Neuron (in vitro differentiated cells): ENCODE results near the gene SLC25A48.

ENCODE experiments used
- H2AFZ ChIP-seq: one replicate; pipeline ENCODE4 v1.6.1; 2013; ENCODE audit warnings: low read depth, mild to moderate bottlenecking, inconsistent platforms, low read length, moderate library complexity
- H3K27me3 ChIP-seq: one replicate; pipeline ENCODE4 v1.6.1; 2013; ENCODE audit warnings: low read length; ENCODE audit not compliant: insufficient read depth
- H3K36me3 ChIP-seq: one replicate; pipeline ENCODE4 v1.6.1; 2013; ENCODE audit warnings: low read length; ENCODE audit not compliant: insufficient read depth
- H3K4me1 ChIP-seq: one replicate; pipeline ENCODE4 v1.6.1; 2013; ENCODE audit warnings: low read length; ENCODE audit not compliant: insufficient read depth
- H3K4me3 ChIP-seq: 2 replicates; pipeline ENCODE4 v1.5.1; 2013; ENCODE audit warnings: mild to moderate bottlenecking, low read length, moderate library complexity
- H3K9me3 ChIP-seq: one replicate; pipeline ENCODE4 v1.6.1; 2013; ENCODE audit warnings: low read length

SLC25A48 gene

GRCh38 chr5:135869276-135869675, 34.8 kb downstream of the SLC25A48 start:
- Histone ChIP-seq H3K27me3 (no peaks in the 10 kb centered on the region), H2AFZ (no peak overlapping the region), H3K9me3 (no peaks in the 10 kb centered on the region), H3K4me1 (peaks cover 9% of the 10 kb centered on the region), H3K36me3 (no peaks in the 10 kb centered on the region), H3K4me3 (no peak overlapping the region)

GRCh38 chr5:135869935-135870334, 35.5 kb downstream of the SLC25A48 start:
- Histone ChIP-seq H3K4me1 (peaks cover 9% of the 10 kb centered on the region), H2AFZ (no peak overlapping the region), H3K4me3 (no peak overlapping the region), H3K9me3 (no peaks in the 10 kb centered on the region), H3K36me3 (no peaks in the 10 kb centered on the region), H3K27me3 (no peaks in the 10 kb centered on the region)

GRCh38 chr5:135871268-135871915, 36.9 kb downstream of the SLC25A48 start:
- H3K4me3 ChIP-seq, result no peak overlapping the region
- peaks cover 3% of the 10 kb centered on the region for H3K4me1 ChIP-seq

GRCh38 chr5:135873831-135874230, 39.4 kb downstream of the SLC25A48 start:
- H3K36me3 ChIP-seq, result no peaks in the 10 kb centered on the region

More at GRCh38 chr5:135871268-135871915, 36.9 kb downstream of the SLC25A48 start:
- no peak overlapping the region for H2AFZ ChIP-seq
- H3K9me3 ChIP-seq, result no peaks in the 10 kb centered on the region
- no peaks in the 10 kb centered on the region for H3K27me3 ChIP-seq
- no peaks in the 10 kb centered on the region for H3K36me3 ChIP-seq

GRCh38 chr5:135874461-135874860, 40.0 kb downstream of the SLC25A48 start:
- H3K4me1 ChIP-seq, result no peaks in the 10 kb centered on the region
- H2AFZ ChIP-seq, result no peak overlapping the region
- H3K36me3 ChIP-seq, result no peaks in the 10 kb centered on the region
- no peaks in the 10 kb centered on the region for H3K9me3 ChIP-seq
- no peaks in the 10 kb centered on the region for H3K27me3 ChIP-seq
- H3K4me3 ChIP-seq, result no peak overlapping the region

More at GRCh38 chr5:135873831-135874230, 39.4 kb downstream of the SLC25A48 start:
- Histone ChIP-seq H3K4me1 (no peaks in the 10 kb centered on the region), H3K27me3 (no peaks in the 10 kb centered on the region), H3K4me3 (no peak overlapping the region), H3K9me3 (no peaks in the 10 kb centered on the region), H2AFZ (no peak overlapping the region)

- H3K4me3 ChIP-seq, result no peak overlapping the region
- no peaks in the 10 kb centered on the region for H3K4me1 ChIP-seq
- H3K9me3 ChIP-seq, result no peaks in the 10 kb centered on the region
- H3K27me3 ChIP-seq, result no peaks in the 10 kb centered on the region
- H2AFZ ChIP-seq, result no peak overlapping the region
- no peaks in the 10 kb centered on the region for H3K36me3 ChIP-seq
These were observed 41.1 kb downstream of the SLC25A48 start for GRCh38 chr5:135875567-135875966.

- no peak overlapping the region for H3K4me3 ChIP-seq
- H3K9me3 ChIP-seq, result no peaks in the 10 kb centered on the region
- H3K36me3 ChIP-seq, result no peaks in the 10 kb centered on the region
- no peak overlapping the region for H2AFZ ChIP-seq
- no peaks in the 10 kb centered on the region for H3K4me1 ChIP-seq
- no peaks in the 10 kb centered on the region for H3K27me3 ChIP-seq
These were observed 41.7 kb downstream of the SLC25A48 start for GRCh38 chr5:135876146-135876545.

- no peaks in the 10 kb centered on the region for H3K9me3 ChIP-seq
- no peak overlapping the region for H2AFZ ChIP-seq
- H3K4me3 ChIP-seq, result no peak overlapping the region
- no peaks in the 10 kb centered on the region for H3K36me3 ChIP-seq
- no peaks in the 10 kb centered on the region for H3K4me1 ChIP-seq
- H3K27me3 ChIP-seq, result no peaks in the 10 kb centered on the region
These were observed 43.2 kb downstream of the SLC25A48 start for GRCh38 chr5:135877570-135878155.

- Histone ChIP-seq H3K9me3 (no peaks in the 10 kb centered on the region), H2AFZ (no peak overlapping the region), H3K4me3 (no peak overlapping the region), H3K27me3 (no peaks in the 10 kb centered on the region), H3K36me3 (no peaks in the 10 kb centered on the region), H3K4me1 (no peaks in the 10 kb centered on the region)
These were observed 43.7 kb downstream of the SLC25A48 start for GRCh38 chr5:135878156-135878620.

GRCh38 chr5:135879591-135879990, 45.1 kb downstream of the SLC25A48 start:
- Histone ChIP-seq H3K36me3 (no peaks in the 10 kb centered on the region), H3K9me3 (no peaks in the 10 kb centered on the region), H3K4me3 (no peak overlapping the region), H3K27me3 (no peaks in the 10 kb centered on the region), H3K4me1 (no peaks in the 10 kb centered on the region), H2AFZ (no peak overlapping the region)

- no peak overlapping the region for H3K4me3 ChIP-seq
- no peaks in the 10 kb centered on the region for H3K9me3 ChIP-seq
- H3K4me1 ChIP-seq, result no peaks in the 10 kb centered on the region
- H3K36me3 ChIP-seq, result no peaks in the 10 kb centered on the region
- no peaks in the 10 kb centered on the region for H3K27me3 ChIP-seq
- H2AFZ ChIP-seq, result no peak overlapping the region
These were observed 45.8 kb downstream of the SLC25A48 start for GRCh38 chr5:135880278-135880677.

GRCh38 chr5:135880801-135881200, 46.3 kb downstream of the SLC25A48 start:
- H3K4me1 ChIP-seq, result no peaks in the 10 kb centered on the region
- no peaks in the 10 kb centered on the region for H3K9me3 ChIP-seq
- H3K27me3 ChIP-seq, result no peaks in the 10 kb centered on the region
- H3K36me3 ChIP-seq, result no peaks in the 10 kb centered on the region
- no peak overlapping the region for H3K4me3 ChIP-seq
- no peak overlapping the region for H2AFZ ChIP-seq

- H3K27me3 ChIP-seq, result no peaks in the 10 kb centered on the region
- H3K4me3 ChIP-seq, result no peak overlapping the region
- H3K4me1 ChIP-seq, result no peaks in the 10 kb centered on the region
- no peaks in the 10 kb centered on the region for H3K36me3 ChIP-seq
- no peak overlapping the region for H2AFZ ChIP-seq
- H3K9me3 ChIP-seq, result no peaks in the 10 kb centered on the region
These were observed 46.8 kb downstream of the SLC25A48 start for GRCh38 chr5:135881244-135881643.

- Histone ChIP-seq H3K4me3 (no peak overlapping the region), H3K4me1 (no peaks in the 10 kb centered on the region), H3K27me3 (no peaks in the 10 kb centered on the region), H3K9me3 (no peaks in the 10 kb centered on the region), H3K36me3 (no peaks in the 10 kb centered on the region), H2AFZ (no peak overlapping the region)
These were observed 47.4 kb downstream of the SLC25A48 start for GRCh38 chr5:135881819-135882218.
